Loucy (cell line): ENCODE measurements around the gene RPL31.

Source experiments
- H2AFZ ChIP-seq: fragments of 200-600 bp; sonication (generic); 2 replicates; pipeline ENCODE4 v1.6.0; 2016; ENCODE audit warnings: antibody characterized with exemption, mild to moderate bottlenecking, low read length, moderate library complexity
- H3F3A ChIP-seq: fragments of 200-600 bp; 2 replicates; pipeline ENCODE4 v1.6.0; 2016; ENCODE audit warnings: antibody characterized with exemption, low read depth, mild to moderate bottlenecking
- H3K27me3 ChIP-seq: fragments of 200-600 bp; sonication (generic); 2 replicates; pipeline ENCODE4 v1.6.1; 2014; ENCODE audit warnings: low read length, mild to moderate bottlenecking; ENCODE audit not compliant: insufficient read depth, poor library complexity, severe bottlenecking
- H3K36me3 ChIP-seq: fragments of 200-600 bp; sonication (generic); 2 replicates; pipeline ENCODE4 v1.6.1; 2016; ENCODE audit warnings: low read length; ENCODE audit not compliant: insufficient read depth
- H3K4me1 ChIP-seq: fragments of 200-600 bp; sonication (generic); 2 replicates; pipeline ENCODE4 v1.5.1; 2014; ENCODE audit warnings: low read length, mild to moderate bottlenecking; ENCODE audit not compliant: insufficient read depth, poor library complexity, severe bottlenecking
- H3K4me2 ChIP-seq: fragments of 200-600 bp; sonication (generic); 2 replicates; pipeline ENCODE4 v1.6.0; 2014; ENCODE audit warnings: antibody characterized with exemption, low read length, low read depth, mild to moderate bottlenecking; ENCODE audit not compliant: poor library complexity, severe bottlenecking
- H3K4me3 ChIP-seq: fragments of 200-600 bp; sonication (generic); 2 replicates; pipeline ENCODE4 v1.5.1; 2014; ENCODE audit warnings: low read length, mild to moderate bottlenecking, mixed read lengths; ENCODE audit not compliant: poor library complexity, severe bottlenecking
- H3K79me2 ChIP-seq: fragments of 200-600 bp; sonication (generic); 2 replicates; pipeline ENCODE4 v1.6.1; 2014; ENCODE audit warnings: low read length; ENCODE audit not compliant: insufficient read depth
- H3K9ac ChIP-seq: fragments of 200-600 bp; sonication (generic); 2 replicates; pipeline ENCODE4 v1.6.0; 2014; ENCODE audit warnings: mild to moderate bottlenecking, low read depth, low read length, moderate library complexity; ENCODE audit not compliant: poor library complexity, severe bottlenecking
- H3K9me2 ChIP-seq: fragments of 200-600 bp; sonication (generic); replicated peaks from 2 replicates; pipeline ENCODE4 v1.6.1; 2016; ENCODE audit warnings: low read depth, low read length, mixed read lengths
- H3K9me3 ChIP-seq: fragments of 200-600 bp; sonication (generic); 2 replicates; pipeline ENCODE4 v1.6.1; 2014; ENCODE audit warnings: mild to moderate bottlenecking, antibody characterized with exemption, low read length, low read depth; ENCODE audit not compliant: insufficient read depth
- H4K20me1 ChIP-seq: fragments of 200-600 bp; sonication (generic); 2 replicates; pipeline ENCODE4 v1.6.0; 2014; ENCODE audit warnings: antibody characterized with exemption, low read length, mild to moderate bottlenecking; ENCODE audit not compliant: insufficient read depth, poor library complexity, severe bottlenecking
- EZH2phosphoT487 ChIP-seq: fragments of 200-600 bp; IDR thresholded peaks from 2 replicates; pipeline ENCODE4 v1.6.1; 2018; ENCODE audit warnings: antibody characterized with exemption, mild to moderate bottlenecking, moderate library complexity, borderline replicate concordance
- TF ChIP-seq, protein P1 (sequence below): fragments of 200-600 bp; sonication (generic); conservative IDR thresholded peaks from 2 replicates; pipeline ENCODE4 v1.5.1; 2014; ENCODE audit warnings: mild to moderate bottlenecking, antibody characterized with exemption, low read length

RPL31 gene

DNA sequence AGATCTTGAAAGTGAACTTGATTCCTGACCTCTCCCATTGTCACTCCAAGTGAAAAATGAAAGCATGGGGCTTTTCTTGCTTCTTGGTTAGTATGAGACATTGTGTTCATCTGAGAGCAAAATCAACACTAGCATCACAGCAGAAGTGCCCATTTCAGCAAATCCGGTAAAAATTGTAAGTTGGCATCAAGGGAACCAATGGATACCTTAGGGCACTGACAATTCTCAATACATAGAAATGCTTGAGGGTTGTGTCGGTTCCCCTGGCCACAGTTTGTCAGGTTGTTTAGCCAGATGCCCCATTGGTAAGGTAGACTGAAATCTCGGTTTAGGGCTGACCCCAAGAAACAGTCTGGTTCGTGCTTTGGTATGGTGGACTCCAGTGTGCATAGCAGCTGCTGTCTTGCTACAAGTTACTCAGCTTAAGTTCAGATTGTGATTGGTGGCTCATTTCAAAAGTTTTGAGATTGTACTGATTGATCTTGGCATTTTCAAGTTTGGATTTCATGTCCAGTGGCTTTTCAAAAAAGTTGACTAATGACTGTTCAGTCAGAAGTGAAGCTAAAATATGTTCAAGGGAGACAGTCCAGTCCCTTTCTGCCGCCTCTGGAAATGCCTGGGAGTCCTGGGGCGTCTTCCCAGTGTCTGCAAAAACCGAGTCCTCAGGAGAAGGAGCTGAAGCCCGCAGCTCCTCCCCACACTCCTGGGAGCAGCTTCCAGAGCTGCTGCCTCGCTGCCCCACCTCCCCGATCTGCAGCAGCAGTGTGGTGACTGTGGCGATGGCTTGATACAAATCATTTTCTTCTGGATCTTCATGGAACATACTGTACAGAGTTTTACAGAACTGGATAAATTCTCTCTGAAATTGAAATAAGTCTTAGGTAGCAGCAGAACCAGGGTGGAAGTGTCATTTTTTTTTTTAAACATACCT lies 5.6 kb downstream of the RPL31 start:
- H3K9me3 ChIP-seq: no peaks in the 10 kb centered on the region
- H2AFZ ChIP-seq: no peak overlapping the region
- no peaks in the 10 kb centered on the region for H3F3A ChIP-seq
- no peak for TF ChIP-seq EZH2phosphoT487
- TF ChIP-seq, protein P1, sequence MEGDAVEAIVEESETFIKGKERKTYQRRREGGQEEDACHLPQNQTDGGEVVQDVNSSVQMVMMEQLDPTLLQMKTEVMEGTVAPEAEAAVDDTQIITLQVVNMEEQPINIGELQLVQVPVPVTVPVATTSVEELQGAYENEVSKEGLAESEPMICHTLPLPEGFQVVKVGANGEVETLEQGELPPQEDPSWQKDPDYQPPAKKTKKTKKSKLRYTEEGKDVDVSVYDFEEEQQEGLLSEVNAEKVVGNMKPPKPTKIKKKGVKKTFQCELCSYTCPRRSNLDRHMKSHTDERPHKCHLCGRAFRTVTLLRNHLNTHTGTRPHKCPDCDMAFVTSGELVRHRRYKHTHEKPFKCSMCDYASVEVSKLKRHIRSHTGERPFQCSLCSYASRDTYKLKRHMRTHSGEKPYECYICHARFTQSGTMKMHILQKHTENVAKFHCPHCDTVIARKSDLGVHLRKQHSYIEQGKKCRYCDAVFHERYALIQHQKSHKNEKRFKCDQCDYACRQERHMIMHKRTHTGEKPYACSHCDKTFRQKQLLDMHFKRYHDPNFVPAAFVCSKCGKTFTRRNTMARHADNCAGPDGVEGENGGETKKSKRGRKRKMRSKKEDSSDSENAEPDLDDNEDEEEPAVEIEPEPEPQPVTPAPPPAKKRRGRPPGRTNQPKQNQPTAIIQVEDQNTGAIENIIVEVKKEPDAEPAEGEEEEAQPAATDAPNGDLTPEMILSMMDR: no peak
- peaks cover 39% of the 10 kb centered on the region; the same call in 1 of the 2 replicates for H3K36me3 ChIP-seq
- peaks cover 19% of the 10 kb centered on the region for H3K4me1 ChIP-seq
- peaks cover 33% of the 10 kb centered on the region for H4K20me1 ChIP-seq
- no peaks in the 10 kb centered on the region for H3K9me2 ChIP-seq
- H3K4me3 ChIP-seq: no peak overlapping the region
- H3K9ac ChIP-seq: no peak overlapping the region
- H3K79me2 ChIP-seq: peaks cover 39% of the 10 kb centered on the region
- H3K4me2 ChIP-seq: no peak overlapping the region
- peaks cover 2% of the 10 kb centered on the region for H3K27me3 ChIP-seq

DNA sequence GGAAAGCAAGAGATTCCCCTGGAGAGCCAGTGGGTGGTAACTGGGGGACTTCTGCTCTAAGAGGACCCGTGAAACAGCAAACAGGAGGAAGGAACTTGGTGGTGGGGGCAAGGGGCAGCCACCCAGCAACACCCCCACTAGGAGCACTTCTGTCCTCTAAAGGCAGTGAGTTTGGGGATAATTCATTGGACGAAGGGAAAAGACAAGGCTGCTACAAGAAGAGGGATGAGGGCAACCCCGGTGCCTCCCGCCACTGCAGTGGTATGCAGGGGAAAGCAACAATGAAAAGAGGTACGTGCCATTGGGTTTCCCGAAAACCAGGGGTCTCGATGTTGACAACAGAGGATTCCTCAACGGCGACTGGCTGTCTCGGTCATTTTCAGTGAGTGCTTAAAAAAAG lies 9.1 kb downstream of the RPL31 start:
- Histone ChIP-seq H3K9me3 (no peaks in the 10 kb centered on the region), H3K36me3 (peaks cover 15% of the 10 kb centered on the region; the same call in 1 of the 2 replicates), H3K79me2 (peaks cover 4% of the 10 kb centered on the region; the same call in 1 of the 2 replicates), H3K27me3 (no peaks in the 10 kb centered on the region), H3K4me1 (peaks cover 6% of the 10 kb centered on the region), H3K4me3 (no peak overlapping the region), H3F3A (no peaks in the 10 kb centered on the region), H2AFZ (no peak overlapping the region), H4K20me1 (peaks cover 9% of the 10 kb centered on the region), H3K4me2 (no peak overlapping the region), H3K9ac (no peak overlapping the region), H3K9me2 (no peaks in the 10 kb centered on the region)
- TF ChIP-seq EZH2phosphoT487: no peak
- TF ChIP-seq, protein P1: no peak

DNA sequence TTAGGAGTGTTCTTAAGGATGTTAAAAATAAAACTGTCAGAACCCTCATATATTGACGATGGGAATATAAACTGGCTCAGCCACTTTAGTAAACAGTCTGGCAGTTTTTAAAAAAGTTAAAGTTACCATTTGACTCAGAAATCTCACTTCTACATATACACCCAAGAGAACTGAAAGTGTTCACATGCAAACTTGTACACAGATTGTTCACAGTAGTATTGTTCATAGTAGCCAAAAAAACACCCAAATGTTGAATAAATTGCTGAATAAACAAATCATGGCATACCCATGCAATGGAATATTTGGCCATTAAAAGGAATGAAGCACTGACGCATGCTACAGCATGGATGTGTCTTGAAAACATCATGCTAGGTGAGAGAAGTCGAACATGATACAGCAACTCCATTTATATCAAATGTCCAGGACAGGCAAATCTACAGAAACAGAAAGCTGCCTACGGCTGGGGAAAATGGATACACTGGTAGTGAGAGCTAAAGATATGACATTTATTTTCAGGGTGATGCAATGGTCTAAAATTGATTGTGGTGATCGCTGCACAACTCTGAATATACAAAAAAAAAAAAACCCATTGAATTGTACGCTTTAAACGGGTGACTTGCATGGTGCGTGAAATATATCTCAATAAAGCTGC lies 10.1 kb downstream of the RPL31 start:
- Histone ChIP-seq H3K36me3 (peaks cover 5% of the 10 kb centered on the region; the same call in 1 of the 2 replicates), H3K27me3 (no peaks in the 10 kb centered on the region), H3K4me3 (no peak overlapping the region), H3K4me1 (peaks cover 6% of the 10 kb centered on the region), H4K20me1 (peaks cover 6% of the 10 kb centered on the region), H3K9me3 (no peaks in the 10 kb centered on the region), H3K9ac (no peak overlapping the region), H3F3A (no peaks in the 10 kb centered on the region), H3K9me2 (no peaks in the 10 kb centered on the region), H3K79me2 (no peaks in the 10 kb centered on the region), H3K4me2 (no peak overlapping the region), H2AFZ (no peak overlapping the region)
- no peak for TF ChIP-seq EZH2phosphoT487
- TF ChIP-seq, protein P1: no peak
